Measurements from ENCODE around the gene ARMS2.

ARMS2 gene

DNA sequence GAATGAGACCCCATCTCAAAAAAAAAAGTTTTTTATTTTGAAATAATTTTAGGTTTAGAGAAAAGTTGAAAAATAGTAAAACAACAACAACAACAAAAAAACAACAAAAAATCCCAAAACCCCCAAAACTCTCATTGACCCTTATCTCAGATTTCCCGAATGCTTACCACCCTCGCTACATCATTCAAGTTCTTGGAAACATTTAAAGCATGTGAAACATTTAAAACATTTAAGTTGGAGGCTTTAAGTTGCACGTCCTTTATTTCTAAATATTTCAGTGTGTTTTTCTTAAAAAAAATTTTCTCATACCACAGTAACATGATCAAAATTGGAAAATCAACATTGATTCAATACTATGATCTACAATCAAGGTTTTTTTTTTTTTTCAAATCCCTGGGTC lies 382 bp upstream of the ARMS2 start:
- DNase-seq (ENCODE audit: low read depth): no peak

DNA sequence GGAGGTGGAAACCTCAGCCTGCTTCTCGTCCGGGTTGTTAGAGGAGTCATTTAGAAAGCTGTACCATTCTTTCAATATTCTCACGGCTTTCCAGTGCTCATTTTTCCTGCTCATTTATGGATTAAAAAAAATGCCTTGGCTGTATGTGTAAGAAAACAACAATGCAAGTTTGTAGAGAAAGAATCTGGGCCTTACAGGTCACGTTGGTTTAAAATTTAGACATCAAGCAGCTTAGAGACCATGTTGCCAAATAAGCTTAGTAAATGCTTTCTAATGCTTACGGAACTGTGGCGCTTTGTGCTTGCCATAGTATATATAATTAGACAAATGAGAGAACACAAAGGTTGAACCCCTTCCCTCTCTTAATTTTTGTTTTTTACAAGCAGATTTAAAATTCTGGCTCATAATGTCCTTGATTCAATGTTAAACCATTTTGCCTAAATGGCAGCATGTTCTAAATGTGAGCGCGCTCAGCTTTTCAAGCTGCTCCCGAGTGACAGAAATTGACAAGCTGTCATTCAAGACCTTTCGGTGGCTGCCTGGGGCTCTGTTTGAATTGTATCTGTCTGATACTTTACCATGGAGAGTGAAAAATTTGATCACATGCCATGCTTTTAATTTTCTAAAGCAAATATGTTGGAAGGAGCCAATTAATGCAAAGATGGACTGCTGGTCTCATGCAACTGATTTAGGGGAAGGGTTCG lies 1.1 kb downstream of the ARMS2 start:
- DNase-seq (ENCODE audit: low read depth): no peak

DNA sequence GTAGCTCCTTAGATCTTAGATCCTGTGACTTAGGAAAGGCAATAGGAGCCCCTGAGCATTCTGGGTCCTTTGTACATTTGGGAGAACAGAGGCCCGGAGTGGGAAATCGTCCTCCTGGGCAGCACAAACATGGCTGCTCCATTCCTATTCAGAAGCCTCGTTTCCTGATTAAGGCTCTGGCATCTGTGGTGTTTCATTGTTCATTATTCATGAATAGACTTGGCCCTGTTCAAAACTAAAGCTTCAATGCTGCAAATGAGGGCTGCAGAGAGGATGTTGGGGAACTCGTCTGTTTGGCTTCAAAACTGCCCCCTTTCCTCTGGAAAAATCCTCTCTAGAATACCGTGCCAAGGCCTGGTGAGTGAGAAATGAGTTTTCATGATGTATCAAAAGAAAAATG lies 3.5 kb downstream of the ARMS2 start:
- DNase-seq (ENCODE audit: low read depth): no peak

DNA sequence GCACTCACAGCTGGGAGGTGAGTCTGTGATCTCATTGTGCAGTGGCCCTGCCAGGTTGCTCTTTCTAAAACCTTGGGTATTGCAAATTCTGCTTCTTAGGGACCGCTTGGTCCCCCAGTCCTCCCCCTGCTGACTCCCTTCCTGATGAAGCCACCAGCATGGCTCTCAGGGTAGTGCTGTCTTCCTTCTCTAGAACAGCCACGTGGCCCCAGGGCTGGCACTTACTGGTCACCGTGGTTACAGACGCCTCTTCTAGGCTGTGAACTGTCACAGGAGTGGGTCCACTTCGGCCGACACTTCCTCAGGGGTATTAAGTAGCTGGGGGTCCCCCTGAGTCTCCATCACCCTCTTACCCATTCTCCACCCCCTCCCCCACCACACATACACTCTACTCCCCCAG lies 4.2 kb downstream of the ARMS2 start:
- DNase-seq (ENCODE audit: low read depth): no peak

DNA sequence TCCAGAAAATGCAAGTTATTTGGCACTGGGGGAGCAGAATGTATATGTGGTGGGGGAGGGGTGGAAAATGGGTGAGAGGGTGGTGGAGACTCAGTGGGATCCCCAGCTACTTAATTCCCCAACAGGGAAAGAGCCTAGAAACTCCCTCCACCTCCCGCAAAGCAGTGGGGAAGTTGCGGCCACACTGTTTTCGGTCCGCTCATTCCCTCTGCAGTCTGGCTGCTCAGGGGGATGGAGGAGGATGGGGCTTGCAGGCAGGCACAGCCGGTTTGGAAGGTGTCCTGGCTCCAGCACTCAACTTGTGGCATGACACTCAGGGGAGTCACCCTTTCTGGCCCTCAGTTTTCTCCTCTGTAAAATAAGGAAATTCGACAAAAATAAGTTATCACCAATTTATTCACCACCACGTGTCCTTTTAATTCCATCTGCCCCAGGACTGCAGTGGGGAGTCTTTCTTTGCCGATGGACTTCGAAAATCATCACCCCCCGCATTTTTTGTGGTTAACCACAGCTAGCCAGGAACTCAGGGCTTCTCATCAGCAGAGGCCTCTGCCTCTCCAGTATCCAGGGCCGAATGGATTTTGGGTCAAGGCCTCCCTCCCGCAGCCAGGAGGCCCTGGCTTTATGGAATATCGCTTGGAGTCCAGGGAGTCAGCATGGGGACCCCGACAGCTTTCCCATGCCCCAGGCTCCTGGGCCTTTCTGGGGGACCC lies 5.3 kb downstream of the ARMS2 start:
- peak; percentile 85 for DNase-seq (ENCODE audit: low read depth)

DNA sequence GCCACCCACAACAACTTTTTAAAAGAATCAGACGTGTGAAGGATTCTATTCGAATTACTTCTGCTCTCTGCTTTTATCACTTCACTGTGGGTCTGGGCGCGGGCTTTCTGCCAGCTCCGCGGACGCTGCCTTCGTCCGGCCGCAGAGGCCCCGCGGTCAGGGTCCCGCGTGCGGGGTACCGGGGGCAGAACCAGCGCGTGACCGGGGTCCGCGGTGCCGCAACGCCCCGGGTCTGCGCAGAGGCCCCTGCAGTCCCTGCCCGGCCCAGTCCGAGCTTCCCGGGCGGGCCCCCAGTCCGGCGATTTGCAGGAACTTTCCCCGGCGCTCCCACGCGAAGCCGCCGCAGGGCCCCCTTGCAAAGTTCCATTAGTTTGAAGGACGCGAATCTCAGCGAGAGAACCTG lies 6.4 kb downstream of the ARMS2 start:
- DNase-seq (ENCODE audit: low read depth): no peak

DNA sequence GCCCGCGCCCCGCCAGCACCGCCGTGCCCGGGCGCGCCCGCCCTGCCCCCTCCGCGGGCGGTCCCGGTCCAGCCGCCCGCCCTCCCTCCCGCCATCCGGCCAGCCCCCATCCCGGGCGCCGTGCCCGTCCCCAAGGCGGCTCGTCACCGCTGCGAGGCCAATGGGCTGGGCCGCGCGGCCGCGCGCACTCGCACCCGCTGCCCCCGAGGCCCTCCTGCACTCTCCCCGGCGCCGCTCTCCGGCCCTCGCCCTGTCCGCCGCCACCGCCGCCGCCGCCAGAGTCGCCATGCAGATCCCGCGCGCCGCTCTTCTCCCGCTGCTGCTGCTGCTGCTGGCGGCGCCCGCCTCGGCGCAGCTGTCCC lies 6.9 kb downstream of the ARMS2 start, which contains the start of gene HTRA1:
TSS of gene HTRA1 (plus strand) at position 187 of the 362 bp plus-strand sequence. CDS start at position 287, 100 bp downstream.
- DNase-seq (ENCODE audit: low read depth): peak; percentile 39

DNA sequence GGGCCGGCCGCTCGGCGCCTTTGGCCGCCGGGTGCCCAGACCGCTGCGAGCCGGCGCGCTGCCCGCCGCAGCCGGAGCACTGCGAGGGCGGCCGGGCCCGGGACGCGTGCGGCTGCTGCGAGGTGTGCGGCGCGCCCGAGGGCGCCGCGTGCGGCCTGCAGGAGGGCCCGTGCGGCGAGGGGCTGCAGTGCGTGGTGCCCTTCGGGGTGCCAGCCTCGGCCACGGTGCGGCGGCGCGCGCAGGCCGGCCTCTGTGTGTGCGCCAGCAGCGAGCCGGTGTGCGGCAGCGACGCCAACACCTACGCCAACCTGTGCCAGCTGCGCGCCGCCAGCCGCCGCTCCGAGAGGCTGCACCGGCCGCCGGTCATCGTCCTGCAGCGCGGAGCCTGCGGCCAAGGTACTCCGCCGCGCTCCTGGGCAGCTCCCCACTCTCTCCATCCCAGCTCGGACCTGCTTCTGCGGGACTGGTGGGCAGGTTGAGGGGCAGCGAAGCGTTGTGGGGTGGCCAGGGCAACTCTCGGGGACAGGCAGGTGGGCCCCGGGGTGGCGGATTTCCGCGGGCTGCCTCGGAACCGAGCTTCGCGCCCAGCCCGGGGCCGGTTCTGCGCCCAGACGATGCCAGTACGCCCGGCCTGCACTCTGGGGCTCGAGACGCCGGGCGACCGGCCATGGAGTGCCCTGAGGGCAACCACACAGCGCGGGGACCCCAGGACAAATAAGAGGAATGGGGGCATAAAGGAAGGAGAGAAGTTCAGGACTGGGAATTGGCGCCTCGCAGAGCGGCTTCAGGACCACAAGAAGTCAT lies 7.5 kb downstream of the ARMS2 start:
- DNase-seq (ENCODE audit: low read depth): peak; percentile 48

DNA sequence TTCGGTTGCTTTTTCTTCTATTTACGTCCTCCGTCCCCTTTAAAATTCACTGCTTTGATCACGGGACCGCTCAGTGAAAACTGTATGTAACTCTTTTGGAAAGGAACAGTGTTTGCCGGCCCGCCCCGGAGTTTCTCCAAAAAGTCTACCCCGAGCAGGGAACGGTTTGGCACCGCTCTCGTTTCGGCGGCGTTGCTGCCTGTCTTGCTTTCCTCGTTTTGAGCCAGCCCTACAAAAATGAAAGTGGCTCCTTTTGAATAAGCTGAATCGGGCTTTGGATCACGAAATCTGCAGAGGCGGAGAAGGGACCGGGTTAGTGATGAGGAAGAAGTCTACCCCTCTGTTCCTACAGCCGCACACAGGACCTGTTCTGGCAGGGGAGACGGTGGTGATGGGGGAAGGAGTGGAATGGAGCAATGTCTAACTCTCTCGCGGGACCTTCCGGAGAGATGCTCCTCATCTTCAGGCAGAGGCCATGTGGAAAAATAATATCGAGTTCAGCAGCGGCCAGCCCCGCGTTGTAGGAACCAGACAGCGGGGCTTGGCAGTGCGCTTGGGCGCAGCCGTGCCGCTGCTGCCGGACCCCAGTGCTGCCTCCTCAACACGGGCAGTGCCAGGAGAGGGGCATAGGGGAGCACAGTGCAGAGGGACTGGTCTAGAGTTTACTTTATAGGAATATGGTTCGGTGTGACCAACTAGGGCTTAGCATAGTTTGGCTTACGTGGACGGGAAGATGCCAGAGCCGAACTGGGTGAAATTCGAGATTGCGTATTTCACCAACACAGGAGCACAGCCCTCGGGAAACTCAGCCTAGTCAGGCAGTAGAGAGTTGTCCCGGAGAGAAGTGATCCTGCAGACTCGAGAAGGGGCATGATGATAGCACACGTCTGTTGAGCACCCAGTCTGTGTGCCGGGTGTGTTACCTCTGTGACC lies 8.3 kb downstream of the ARMS2 start:
- peak; percentile 67 for DNase-seq (ENCODE audit: low read depth)

DNA sequence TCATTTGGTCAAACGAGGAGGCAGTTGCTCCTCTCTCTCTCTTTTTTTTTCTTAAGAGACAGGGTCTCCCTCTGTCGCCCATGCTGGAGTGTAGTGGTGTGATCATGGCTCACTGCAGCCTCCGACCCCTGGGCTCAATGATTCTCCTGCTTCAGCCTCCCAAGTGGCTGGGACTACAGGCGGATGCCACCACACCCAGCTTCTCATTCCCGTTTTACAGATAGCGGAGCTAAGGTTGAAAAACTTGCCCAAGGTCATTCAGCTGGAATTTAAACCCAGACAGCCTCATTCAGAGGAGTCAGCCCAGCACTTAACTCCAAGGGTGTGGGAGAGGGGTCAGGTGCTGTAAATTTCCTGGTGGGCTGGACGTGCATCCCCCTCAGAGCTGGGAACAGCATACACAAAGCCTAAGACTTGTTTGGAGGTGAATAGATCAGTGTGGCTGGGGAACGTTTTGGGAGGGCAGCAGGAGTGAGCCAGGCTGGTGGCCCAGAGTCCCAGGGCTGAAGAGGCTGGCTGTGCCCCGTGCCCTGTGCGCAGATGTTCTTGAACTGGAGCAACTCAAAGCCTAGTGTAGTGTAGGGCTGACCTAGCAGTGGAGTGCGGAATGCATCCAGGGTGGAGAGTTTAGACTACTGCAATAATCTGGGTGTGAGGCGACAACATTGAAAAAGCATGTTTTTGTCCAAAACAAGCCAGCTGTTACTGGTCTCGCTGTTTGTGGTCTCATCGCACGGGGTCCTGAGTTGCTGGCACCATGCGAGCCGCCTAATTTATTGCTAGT lies 9.2 kb downstream of the ARMS2 start:
- DNase-seq (ENCODE audit: low read depth): no peak

DNA sequence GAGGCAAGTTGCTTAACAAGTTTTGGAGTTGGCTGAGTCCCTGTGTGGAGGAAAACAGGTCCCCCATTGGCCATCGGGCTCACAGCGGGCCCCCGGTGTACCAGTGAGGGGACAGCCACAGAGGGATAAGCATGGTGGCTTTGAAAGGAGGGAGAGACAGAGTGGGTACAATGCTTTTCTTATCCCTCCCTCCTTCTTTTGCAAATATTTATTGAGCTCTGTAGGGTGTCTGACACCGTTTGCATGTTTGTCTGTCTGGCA lies 9.7 kb downstream of the ARMS2 start:
- no peak for DNase-seq (ENCODE audit: low read depth)

DNA sequence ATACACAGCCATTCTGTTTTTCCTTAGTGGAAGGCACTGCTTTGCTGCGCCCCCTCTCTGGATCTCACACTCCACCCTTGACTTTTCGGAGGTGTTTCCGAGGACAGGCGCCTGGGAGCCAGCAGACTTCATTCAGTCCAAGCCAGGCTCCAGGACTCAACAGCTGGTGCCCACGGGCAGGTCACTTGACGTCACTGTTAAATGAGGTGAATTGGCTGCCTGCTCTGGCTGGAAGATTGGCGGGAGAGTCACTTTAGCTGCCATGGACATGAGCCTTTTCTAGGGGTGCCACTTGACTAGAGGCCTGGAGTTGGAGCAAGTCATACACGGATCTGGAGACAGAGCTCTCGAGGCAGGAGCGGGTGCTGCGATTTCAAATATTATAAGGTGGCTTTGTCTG lies 10.1 kb downstream of the ARMS2 start:
- no peak for DNase-seq (ENCODE audit: low read depth)

DNA sequence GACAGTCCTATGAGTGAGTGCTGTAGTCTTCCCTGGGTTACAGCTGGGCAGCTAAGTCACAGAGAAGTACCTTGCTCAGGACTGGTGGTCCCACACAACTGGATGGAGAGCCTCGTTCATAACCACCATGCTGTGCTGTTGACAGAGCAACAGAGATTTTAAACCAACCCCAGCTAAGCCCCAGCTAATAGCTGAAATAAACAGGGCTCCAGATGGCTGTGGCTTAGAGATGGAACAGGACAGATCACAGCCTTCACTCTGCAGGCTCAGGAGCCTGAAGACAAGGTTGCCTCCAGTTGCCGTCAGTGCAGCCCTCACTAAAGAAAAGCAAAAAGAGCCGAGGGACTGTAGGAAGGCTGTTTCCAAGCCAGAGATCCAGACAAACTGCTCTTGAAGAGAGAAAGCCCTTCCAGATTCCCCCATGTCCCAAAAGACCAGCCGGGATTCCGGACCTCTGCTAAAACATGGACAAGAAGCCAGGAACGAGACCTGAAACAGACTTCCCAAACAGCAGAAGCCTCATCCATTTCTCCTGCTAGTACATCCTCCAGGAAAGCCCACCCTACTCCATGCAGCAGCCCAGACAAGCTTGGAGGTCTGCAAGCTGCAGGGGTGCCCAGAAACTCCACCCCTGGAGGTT lies 11.1 kb downstream of the ARMS2 start:
- no peak for DNase-seq (ENCODE audit: low read depth)

DNA sequence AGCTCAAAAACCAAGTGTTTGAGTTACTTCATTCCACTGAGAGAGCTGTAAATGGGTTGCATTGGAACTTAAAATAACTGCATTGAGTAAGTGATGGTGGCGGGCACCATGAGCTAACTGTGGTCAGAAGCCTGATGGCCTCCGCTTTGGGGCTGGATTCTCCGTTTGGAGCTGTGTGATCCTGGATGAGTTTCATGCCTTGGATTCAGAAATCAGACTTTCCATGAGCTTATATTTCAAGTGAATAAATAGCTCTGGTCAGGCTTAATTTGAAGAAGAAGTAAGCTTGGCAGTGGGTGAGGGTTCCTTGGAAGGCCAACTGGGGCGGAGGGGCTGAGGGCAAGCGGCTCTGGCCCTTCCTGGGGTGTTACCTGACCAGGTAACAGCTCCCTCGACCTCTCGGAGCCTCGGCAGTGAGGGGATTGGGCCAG lies 12.5 kb downstream of the ARMS2 start:
- DNase-seq (ENCODE audit: low read depth): no peak

DNA sequence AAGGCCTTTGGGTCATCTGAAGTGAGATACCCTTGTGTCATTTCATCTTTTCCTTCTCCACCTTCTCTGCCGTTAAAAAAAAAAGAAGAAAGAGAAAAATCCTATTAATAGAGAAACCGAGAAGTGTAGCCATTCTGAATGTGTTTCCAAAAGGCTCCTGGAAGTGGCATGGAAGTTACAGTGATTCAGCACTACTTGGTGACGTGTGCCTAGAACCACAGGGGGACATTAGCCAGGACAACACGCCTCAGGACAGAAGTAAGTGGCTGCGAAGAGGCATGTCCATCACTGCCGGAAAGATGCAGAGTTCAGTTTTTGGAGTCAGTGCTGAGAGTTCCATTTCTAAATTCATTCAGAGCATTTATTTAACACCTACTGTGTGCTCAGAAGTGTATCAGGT lies 13.2 kb downstream of the ARMS2 start:
- DNase-seq (ENCODE audit: low read depth): no peak

DNA sequence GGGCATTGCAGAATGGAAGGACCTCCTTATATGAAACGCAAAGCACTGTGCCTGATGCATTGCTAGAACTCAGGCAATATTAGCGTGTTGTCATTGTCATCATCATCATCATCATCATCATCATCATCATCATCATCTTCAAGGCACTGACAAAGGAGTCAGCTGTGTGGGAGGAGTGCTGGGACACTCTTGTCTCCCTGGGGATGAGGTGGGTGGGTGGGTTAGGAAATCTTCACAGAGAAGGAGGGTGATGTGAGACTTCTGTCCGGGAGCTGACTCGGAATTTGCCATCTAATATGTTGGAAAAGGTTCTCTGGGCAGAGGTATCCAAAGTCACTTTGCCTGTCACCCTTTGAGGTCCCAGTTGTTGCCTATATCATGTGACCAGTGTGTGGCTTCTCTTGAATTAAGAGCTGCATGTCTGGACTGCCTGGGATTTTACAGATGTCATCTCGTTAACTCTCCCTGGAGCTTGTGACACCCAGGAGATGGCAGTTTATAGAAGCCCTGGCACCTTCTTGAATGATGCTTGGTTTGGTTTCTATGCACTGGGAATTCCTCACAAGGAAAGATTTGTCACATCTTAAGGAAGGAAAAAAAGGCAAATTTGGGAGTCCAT lies 14.0 kb downstream of the ARMS2 start:
- DNase-seq (ENCODE audit: low read depth): no peak

DNA sequence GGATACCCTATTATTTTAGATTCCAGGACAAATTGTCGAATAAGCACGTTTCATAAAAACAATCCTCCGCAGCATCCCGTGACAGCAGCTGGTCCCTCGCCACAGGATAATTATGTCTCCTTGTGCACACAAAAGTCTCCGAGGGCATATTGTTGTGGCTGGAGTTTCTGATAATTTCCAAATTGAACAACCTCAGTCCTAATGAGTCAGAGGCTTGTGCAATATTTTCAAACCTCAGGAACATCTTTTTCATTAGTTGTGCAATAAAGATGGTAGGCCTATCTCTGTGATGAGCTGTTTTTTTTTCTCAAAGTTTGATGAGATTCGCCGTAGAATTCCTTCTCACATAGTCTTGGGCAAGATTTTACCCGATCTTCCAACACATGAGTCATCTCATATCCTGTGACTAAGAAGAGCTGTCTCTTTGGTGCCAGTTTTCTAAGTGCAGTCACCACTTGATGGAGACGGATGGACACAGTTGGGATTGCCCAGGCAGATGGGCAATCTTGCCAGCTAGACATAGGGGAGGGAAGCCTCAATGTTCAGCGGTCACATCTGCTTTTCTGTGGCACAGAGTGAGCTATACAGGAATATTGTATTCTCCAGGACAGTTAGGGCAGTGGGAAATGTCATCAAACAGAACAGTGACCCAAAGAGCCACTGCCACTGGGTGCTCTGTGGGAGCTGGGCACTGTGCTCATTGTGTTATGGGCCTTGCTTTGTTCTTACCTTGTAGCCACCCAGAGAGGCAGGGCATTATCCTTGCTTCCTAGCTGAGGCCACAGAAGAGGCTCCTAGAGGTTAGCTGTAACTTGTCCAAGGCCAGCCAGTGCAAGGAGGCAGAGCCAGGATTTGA lies 14.7 kb downstream of the ARMS2 start:
- DNase-seq (ENCODE audit: low read depth): peak; percentile 98

DNA sequence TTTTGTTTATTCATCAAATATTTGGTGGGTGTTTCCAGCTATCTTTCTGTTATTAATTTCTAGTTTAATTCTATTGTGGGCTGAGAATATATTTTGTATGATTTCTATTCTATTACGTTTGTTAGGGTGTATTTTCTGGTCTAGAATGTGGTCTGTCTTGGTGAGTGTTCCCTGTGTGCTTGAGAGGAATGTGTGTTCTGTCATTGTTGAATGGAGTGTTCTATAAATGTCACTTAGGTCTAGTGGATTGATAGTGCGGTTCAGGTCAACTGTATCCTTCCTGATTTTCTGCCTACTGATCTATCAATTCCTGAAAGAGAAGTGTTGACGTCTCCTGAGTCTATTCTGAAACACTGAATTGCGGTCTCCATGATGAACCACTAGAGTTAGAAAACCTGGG lies 15.4 kb downstream of the ARMS2 start:
- DNase-seq (ENCODE audit: low read depth): no peak

DNA sequence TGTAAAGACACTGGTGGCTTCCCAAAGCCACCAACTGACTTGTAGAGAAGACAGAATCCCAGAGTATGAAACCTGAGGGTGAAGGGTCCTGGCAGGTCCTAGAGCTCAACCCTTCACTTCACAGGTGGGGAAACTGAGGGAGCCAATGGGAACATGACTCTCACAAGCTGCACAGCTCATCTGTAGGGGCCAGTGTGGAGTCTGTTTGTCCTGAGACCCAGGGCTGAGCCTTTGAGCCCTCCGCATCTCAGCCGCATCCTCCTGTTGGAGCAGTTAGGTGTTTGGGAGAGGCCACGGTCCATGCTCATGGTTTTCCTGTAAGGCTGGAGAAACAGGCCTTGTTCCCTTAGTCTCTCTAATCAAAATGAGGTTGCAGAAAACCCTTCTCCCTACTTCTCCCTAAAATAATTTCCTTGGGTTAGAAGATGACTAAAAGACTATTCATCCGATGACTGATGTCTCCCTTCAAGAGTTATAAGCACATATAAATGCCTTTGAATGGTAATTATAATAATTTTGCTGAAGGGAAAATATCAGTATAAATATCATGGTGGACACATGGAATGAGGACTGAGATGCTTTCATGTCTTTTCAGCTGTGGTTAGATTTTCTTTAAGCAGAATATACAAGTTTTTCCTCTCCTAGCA lies 17.2 kb downstream of the ARMS2 start:
- DNase-seq (ENCODE audit: low read depth): no peak
